Measurements from ENCODE around the gene ZNF488. TPM values are rescaled to one million over a fixed set of nuclear protein-coding genes. Genes with fewer than 3 reads are reported as not detected.

The ZNF488 gene
- total and polyA plus RNA-seq, 8 donors = 0.38 to 3.1 (median 2.0) TPM

DNA sequence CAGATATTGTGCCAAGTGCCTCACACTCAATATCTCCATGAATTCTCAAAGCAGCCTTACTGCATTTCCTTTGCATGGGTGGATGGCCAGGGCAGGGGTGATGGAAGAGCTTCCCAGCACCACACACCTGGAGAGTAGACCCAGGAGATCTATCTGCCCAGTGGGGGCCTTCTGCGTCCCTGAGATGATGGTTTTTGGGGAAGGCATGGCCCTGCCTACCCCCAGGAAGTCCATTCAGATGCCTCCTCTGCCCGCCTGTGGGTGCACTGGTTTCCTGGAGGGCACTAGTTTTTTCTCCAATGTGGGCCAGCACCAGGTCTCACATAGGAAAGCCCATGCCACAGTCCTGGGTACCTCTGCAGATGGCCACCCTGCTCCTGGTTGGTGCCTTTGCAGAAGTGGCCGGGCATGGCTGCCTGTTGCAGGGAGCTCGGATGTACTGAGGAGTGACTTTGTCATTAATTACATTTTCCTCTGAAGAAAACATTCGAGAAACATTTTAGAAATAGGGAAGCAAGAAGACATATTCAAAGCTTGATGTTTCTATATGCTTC is 28.2 kb upstream of the ZNF488 start:
- intact Hi-C loops (cut with DNase I) = no loop called here
- Histone ChIP-seq H3K36me3 (no peaks in the 10 kb centered on the region), H3K4me3 (no peak overlapping the region), H3K9me3 (no peaks in the 10 kb centered on the region), H3K27ac (no peak overlapping the region), H3K4me1 (peaks cover 0 to 6% of the 10 kb centered on the region in 2 donors), H3K27me3 (no peaks in the 10 kb centered on the region)
- no peak for ATAC-seq
- TF ChIP-seq, protein P1, sequence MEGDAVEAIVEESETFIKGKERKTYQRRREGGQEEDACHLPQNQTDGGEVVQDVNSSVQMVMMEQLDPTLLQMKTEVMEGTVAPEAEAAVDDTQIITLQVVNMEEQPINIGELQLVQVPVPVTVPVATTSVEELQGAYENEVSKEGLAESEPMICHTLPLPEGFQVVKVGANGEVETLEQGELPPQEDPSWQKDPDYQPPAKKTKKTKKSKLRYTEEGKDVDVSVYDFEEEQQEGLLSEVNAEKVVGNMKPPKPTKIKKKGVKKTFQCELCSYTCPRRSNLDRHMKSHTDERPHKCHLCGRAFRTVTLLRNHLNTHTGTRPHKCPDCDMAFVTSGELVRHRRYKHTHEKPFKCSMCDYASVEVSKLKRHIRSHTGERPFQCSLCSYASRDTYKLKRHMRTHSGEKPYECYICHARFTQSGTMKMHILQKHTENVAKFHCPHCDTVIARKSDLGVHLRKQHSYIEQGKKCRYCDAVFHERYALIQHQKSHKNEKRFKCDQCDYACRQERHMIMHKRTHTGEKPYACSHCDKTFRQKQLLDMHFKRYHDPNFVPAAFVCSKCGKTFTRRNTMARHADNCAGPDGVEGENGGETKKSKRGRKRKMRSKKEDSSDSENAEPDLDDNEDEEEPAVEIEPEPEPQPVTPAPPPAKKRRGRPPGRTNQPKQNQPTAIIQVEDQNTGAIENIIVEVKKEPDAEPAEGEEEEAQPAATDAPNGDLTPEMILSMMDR (IDR thresholded peaks at IDR 0.05) = no peak
- DNase-seq = peak in 1 of 4 donors; percentile 49

DNA sequence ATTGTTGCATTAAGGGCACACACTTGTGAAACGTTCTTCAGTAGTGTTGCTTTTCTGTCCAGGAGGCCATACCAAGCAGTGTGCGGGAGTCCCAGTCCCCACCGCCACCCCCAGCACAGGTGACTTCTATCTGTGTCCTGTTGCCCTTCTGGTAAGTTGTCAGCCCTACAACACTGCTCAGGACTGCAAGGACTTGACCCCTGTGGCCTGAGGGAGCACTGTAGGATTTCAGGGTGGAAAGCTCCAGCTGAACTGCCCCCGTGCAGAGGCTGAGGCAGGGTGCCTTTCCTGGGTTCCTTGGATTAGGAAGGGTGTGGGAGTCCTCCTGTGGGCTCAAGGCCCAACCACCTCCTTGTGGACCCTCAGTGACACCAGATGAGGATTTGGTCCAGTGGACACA is 26.8 kb upstream of the ZNF488 start:
- Histone ChIP-seq H3K36me3 (no peaks in the 10 kb centered on the region), H3K9me3 (no peaks in the 10 kb centered on the region), H3K4me3 (no peak overlapping the region), H3K4me1 (peaks cover 0 to 6% of the 10 kb centered on the region in 2 donors), H3K27ac (no peak overlapping the region), H3K27me3 (no peaks in the 10 kb centered on the region)
- no peak for ATAC-seq
- no peak for DNase-seq
- intact Hi-C loops (cut with DNase I) = no loop called here
- TF ChIP-seq, protein P1 (IDR thresholded peaks at IDR 0.05) = no peak

DNA sequence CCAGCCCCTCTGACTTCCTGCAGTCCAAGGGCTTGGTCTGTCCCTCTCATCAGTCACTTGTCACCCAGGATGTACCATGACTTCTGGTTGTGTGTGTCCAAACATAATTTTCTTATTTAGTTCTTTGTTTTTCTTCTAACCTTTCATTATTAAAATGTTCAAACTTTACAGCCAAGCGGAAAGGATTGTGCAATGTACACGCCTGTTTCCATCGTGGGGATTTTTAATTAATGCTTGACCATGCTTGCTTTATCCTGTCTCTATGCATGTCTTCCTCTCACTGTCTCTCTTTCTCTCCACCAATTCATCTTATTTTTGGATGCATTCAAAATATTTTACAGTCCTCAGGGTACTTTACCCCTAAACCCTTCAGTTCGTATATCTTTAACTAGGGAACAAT is 26.2 kb upstream of the ZNF488 start:
- intact Hi-C loops (cut with DNase I) = no loop called here
- TF ChIP-seq, protein P1 (IDR thresholded peaks at IDR 0.05) = no peak
- ATAC-seq (no peak), DNase-seq (no peak)
- H3K27ac ChIP-seq = no peak overlapping the region
- H3K9me3 ChIP-seq = no peaks in the 10 kb centered on the region
- H3K4me1 ChIP-seq = peaks cover 0 to 6% of the 10 kb centered on the region in 2 donors
- H3K36me3 ChIP-seq = no peaks in the 10 kb centered on the region
- H3K4me3 ChIP-seq = no peak overlapping the region
- H3K27me3 ChIP-seq = no peaks in the 10 kb centered on the region

DNA sequence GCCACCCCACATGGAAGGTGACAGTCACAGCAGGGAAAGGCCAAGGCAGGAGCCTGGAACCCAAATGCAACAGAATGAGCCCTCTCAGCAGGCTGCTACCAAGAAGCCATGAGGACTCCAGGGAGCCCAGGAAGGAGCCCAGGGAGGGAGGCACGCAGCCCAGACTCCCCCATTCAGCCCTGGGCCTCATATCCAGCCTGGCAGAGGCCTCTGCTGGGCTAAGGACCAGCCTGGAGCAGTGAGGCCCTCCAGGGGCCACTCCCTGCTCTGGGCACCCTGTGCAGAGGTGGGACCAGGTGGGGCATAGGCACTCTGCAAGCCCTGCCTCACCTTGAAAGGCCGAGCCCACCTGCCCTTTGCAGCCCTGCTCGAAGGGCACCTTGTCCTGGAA is 25.8 kb upstream of the ZNF488 start:
- peaks cover 0 to 6% of the 10 kb centered on the region in 2 donors for H3K4me1 ChIP-seq
- H3K4me3 ChIP-seq = no peak overlapping the region
- ATAC-seq (no peak), DNase-seq (peak in 1 of 4 donors; percentile 50)
- TF ChIP-seq, protein P1 (IDR thresholded peaks at IDR 0.05) = no peak
- H3K9me3 ChIP-seq = no peaks in the 10 kb centered on the region
- H3K27me3 ChIP-seq = no peaks in the 10 kb centered on the region
- H3K36me3 ChIP-seq = no peaks in the 10 kb centered on the region
- intact Hi-C loops (cut with DNase I) = no loop called here
- no peak overlapping the region for H3K27ac ChIP-seq

DNA sequence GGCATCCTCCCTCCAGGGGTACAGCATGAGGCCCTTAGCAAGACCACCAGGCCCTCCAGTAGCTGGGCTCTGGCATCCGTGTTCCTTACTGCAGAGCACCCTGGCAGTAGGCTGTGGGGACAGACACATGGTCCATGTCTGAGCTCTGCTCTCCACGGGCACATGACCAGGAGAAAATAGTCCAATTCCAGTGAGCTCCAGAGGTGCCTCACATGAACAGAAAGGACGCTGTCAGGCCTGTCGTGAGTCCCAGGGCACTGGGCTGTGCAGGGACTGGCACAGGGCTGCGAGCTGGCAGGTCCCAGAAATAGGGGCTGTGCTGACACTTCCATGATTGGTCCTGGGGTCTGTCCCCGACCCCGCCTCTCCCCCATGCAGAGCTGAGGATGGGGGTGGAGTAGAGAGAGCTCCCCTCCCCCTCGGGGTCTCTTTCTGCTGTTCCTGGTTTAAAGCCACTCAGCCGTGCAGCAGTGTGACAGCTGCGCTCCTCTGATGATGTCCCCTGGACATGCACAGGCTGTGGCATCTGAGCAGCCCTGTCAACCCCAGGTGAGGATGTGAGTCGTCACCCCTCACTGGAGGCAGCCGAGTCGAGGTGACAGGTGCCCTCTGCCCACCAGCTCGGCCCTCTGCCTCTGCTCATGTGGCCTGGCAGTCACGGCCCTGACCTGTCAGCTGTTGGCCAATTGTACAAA is 25.2 kb upstream of the ZNF488 start:
- Histone ChIP-seq H3K4me1 (peaks cover 0 to 6% of the 10 kb centered on the region in 2 donors), H3K9me3 (no peaks in the 10 kb centered on the region), H3K27ac (no peak overlapping the region), H3K4me3 (no peak overlapping the region), H3K27me3 (no peaks in the 10 kb centered on the region), H3K36me3 (no peaks in the 10 kb centered on the region)
- peak in 1 of 4 donors; percentile 52 for DNase-seq
- ATAC-seq = no peak
- TF ChIP-seq, protein P1 (IDR thresholded peaks at IDR 0.05) = no peak
- intact Hi-C loops (cut with DNase I) = no loop called here

Data from left lung (tissue), 10 donors.